GM18861 (cell line): ENCODE results near the gene UBE2G2.

Source experiments
- ATAC-seq: cut with Tn5 transposase; IDR thresholded peaks from one replicate; pipeline ENCODE4 v1.9.1; 2021; ENCODE audit not compliant: unreplicated experiment

Gene UBE2G2

GRCh38 chr21:44791993-44792392, 9.6 kb downstream of the UBE2G2 start:
- no peak for ATAC-seq

DNA sequence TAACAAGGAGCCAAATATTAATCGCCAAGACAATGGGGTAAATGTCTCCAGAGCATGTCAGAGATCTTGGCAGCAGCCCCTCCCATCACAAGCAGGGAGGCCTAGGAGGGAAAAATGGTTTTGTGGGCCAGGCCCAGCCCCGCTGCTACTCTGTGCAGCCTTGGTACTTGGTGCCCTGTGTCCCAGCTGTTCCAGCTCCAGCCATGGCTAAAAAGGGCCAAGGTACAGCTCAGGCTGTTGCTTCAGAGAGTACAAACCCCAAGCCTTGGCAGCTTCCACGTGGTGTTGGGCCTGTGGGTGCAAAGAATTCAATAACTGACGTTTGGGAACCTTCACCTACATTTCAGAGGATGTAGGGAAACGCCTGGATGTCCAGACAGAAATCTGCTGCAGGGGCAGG, 10.4 kb downstream of the UBE2G2 start:
- ATAC-seq = no peak

DNA sequence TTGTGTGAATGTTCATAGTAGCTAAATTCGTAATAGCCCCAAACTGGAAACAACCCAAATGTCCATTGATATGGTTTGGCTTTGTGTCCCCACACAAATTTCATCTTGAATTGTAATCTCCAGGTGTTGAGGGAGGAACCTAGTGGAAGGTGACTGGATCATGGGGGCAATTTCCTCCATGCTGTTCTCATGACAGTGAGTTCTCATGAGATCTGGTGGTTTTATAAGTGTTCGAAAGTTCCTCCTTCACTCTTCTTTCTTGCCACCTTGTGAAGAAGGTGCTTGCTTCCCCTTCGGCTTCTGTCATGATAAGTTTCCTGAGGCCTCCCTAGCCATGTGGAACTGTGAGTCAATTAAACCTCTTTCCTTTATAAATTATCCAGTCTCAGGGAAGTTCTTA, 11.3 kb downstream of the UBE2G2 start:
- ATAC-seq = no peak

GRCh38 chr21:44789880-44790279, 11.7 kb downstream of the UBE2G2 start:
- ATAC-seq = no peak

GRCh38 chr21:44785620-44786335, 15.8 kb downstream of the UBE2G2 start:
- ATAC-seq = no peak

DNA sequence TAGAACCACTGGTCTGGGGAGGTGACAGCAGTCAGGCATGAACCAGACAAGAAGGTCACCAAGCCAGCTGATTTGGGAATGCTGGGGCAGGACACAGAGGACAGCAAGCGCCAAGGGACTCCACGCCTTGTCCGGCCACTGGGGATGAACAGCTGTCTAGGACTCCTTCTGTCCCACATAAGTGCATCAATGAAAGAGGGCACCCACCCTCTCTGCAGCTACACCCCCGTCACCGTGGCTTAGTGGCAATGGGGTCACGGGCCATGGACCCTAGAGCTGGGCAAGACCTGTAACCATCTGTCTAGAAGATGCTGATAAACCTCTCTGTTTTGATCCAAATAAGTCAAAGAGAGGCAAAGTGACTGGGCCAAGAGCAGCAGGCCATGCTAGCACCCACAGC, 16.8 kb downstream of the UBE2G2 start:
- ATAC-seq = no peak

DNA sequence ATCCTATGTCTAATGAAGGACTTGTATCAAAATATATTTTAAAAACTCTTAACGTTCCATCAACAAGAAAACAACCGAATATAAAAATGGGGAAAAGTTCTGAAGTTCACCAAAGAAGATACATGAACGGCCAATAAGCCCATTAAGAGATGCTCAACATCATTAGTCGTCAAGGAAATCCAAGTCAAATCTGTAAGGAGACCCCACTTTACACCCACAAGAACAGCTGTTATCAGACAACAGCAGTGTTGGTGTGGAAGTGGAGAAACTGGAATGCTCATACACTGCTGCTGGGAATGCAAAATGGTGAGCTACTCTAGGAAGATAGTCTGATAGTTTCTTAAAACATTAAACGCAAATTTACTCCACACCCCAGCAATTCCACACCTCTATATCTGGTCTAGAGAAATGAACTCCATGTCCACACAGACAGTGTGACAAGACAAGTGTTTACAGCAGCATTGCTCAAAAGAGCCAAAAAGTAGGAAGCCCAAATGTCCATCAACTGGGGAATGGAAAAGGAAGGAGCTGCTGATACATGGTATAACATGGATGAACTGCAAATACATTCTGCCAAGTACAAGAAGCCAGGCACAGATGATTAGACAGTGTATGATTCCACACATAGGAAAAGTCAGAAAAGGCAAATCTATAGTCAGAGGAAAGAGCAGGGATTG, 18.5 kb downstream of the UBE2G2 start:
- ATAC-seq = no peak

DNA sequence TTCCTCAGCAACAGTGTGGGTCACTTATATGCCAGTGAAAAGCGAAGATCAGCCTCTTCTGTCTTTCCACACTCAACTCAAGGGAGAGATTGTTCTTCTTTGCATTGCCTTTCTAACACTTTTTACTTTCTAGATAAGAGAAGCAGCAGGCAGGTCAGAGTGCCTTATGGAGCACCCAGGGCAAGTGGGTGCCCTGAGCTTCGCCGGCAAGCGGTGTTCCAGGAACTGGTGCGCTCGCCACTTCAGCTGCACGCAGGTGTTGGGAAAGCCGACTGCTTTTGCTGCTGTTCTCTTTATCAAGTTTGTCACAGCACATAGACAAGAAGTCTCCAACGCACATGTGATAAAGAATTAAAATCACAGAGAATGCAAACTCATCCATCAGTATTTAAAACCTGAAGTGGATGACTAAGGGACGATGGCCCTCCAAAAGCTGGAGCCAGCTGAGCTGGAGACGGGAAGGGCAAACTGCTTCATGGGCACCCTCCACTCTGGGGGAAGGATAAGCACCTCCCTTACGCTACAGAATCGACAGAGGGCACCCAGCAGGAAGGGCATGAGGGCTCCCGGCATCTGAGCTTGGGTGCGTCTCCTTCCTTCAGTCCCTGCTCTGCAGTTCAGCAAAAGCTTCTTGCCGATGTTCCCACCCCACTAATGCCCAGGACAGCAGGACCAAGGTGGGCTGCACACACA, 20.7 kb downstream of the UBE2G2 start:
- ATAC-seq = no peak

DNA sequence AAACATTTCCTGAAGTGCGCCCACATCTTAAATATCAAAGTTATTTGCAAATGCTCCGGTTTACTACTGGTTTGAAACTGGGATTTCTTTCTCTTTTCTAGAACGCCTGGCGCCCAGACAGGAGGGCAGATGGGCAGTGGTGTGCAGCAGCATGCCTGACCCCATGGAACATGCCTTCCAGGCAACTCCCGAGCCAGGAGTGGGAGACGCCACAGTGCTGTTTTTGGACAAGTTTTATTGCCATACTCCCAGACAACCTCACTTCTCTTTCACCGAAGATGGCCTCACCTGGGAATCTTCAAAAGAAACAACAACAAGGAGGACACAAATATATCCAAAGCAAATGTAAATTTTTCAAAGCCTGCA, 21.5 kb downstream of the UBE2G2 start:
- ATAC-seq = no peak

DNA sequence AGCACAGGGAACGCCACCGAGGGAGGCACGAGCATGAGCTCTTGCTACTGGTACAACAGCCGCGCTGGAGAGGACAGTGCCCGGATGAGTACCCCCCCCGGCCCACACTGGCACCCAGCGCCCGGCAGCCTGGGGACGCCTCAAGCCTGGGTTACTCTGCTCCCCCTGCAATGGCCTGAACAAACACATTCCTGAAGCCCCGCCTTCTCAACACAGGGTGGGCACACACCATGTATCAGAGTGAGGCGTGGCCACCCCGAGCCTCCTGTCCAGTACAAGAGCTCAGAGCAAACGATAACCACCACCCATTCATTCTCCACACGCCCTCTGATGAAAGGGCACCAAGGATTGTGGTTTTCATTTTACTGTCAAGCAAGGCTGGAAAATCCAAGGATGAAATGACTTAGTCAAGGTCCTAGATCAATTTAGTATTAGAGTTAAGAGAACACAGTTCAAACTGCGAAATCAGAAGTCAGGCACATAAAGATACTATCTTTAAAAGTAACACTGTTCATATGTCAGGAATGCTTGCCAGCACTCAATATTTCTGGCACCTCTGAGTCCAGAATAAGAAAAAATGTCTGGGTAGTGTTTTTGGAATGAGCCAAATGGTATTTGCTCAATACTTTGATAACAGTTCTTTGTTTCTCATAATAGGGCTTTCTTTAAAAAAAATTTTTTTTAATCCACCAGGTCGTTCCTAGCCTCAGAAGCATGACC, 22.0 kb downstream of the UBE2G2 start:
- no peak for ATAC-seq

DNA sequence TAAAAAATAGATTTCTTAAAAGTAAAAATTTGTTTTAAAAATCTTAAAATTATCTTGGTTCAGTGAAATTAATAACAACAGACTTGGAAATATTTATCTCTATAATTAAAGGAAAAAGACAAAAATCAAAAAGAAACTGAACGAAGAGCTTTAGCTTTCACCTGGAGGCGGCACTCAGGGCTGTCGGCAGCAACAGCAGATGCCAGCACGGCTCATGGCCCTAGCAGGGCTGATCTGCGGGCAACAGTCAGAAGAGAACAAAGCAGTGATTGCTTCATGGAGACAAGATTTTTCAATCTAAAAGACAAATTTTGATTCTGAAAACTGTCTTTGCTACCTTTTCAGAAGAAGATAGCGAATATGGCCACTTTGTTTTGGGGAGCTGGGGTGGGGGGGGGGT, 22.6 kb downstream of the UBE2G2 start:
- no peak for ATAC-seq

GRCh38 chr21:44778499-44778911, 23.1 kb downstream of the UBE2G2 start:
- ATAC-seq = no peak

DNA sequence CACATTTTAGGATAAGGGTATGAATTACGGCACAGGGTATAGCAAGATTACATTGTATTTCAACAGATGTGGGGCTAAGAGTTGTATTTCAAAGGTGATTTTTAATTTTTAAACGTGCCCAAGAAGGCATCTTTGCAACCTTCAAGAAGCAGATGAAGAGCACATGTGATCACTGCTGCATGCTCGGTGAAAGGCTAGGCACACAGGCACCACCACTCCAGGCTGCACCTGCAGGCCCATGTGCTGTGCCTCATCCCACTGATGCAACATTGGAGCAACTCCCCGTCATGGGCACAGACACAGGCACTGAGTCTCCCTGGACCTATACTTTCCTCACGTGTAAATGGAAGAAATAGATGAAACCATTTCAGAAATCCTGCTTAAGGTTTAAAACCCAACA, 23.5 kb downstream of the UBE2G2 start:
- no peak for ATAC-seq

- no peak for ATAC-seq
These were observed 26.6 kb downstream of the UBE2G2 start for GRCh38 chr21:44774972-44775371.

GRCh38 chr21:44773291-44773932, 28.2 kb downstream of the UBE2G2 start:
- ATAC-seq = no peak

GRCh38 chr21:44771896-44772525, 29.6 kb downstream of the UBE2G2 start:
- ATAC-seq = no peak

DNA sequence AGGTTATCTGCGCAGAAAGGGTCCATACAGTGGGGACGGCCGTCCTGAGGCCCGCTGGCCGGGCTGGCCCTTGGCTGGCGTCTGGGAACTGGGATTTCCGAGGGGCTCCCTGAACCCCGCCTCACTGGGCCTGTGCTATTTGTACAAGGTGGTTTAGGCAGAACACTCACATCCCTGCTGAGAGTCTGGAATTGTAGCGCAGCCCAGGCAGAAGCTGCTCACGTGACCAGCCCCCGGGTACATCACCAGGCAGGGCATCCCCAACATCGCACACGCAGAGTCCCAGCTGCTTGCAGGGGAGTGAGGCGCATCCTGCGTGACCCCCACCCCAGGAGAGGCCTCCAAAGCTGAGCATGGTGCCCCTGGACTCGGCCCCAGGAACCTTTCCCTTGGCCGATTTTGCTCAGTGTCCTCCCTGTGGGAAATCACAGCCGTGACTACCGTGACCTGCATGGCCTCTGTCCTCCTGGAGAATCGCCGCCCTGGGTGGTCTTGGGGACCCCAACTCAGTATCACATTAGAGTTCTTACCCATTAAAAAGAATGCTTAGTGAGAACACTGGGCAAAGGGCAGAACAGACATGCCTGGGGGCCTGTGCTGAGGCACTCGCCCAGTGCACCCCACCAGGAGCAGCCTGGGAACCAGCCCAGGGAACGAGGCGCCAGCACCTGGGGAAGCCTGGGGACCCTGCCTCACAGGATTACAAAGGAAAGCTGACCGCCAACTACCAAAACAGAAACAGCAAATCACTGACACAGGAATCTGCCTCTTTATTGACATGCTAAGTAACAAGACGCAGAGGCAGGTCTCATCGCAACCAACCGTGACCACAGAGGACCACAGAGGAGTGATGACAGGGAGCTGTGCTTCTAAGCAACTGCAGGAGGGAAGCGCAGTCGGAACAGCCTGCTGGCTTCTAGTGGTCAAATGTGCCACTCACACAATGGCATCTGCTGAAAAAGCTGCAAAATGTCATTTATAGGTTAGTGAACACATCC, 33.5 kb downstream of the UBE2G2 start:
- no peak for ATAC-seq

DNA sequence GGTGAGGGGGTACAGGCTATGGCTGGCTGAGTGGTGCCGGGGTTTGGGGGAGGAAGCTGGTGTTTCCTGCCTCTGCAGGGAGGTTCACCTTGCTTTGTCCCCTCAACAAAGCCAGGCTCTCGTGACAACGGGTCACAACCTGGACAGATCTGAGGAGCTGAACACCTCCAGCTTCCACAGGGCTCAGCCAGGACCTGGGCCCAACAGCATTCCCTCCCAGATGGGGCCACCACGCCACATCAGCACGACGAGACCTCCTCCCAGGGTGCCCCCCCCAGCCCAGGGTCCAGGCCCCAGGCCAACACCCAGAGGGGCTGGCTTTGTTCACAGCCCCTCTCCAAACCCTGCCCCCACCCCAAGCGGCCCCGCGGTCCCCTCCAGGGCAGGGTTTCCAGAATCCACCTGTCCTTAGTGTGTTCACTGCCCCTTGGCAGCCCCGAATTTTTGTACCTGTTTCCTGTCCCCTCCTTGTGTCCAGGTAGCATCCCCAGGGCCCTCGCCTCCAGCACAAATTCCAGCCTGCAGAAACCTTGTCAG, 34.7 kb downstream of the UBE2G2 start:
- ATAC-seq = no peak
